Osteocyte (in vitro differentiated cells): ENCODE measurements around the gene FREM3. TPM values are rescaled to one million over a fixed set of nuclear protein-coding genes. Genes with fewer than 3 reads are reported as not detected.

ENCODE experiments used
- DNase-seq: peaks from one replicate; pipeline ENCODE4 v3.0.0; 2021; ENCODE audit warnings: mixed read lengths; ENCODE audit not compliant: unreplicated experiment; ENCODE audit errors: extremely low spot score
- H3K27ac Mint-ChIP-seq: one replicate; pipeline ENCODE4 v1.8.0; 2021; ENCODE audit warnings: mild to moderate bottlenecking, mixed read lengths; ENCODE audit not compliant: unreplicated experiment
- H3K27me3 Mint-ChIP-seq: one replicate; pipeline ENCODE4 v1.8.0; 2021; ENCODE audit warnings: mixed read lengths; ENCODE audit not compliant: unreplicated experiment
- H3K36me3 Mint-ChIP-seq: one replicate; pipeline ENCODE4 v1.8.0; 2021; ENCODE audit warnings: mixed read lengths; ENCODE audit not compliant: unreplicated experiment
- H3K4me1 Mint-ChIP-seq: one replicate; pipeline ENCODE4 v1.8.0; 2021; ENCODE audit warnings: mixed read lengths; ENCODE audit not compliant: unreplicated experiment
- H3K4me3 Mint-ChIP-seq: one replicate; pipeline ENCODE4 v1.8.0; 2021; ENCODE audit warnings: mild to moderate bottlenecking, moderate library complexity, mixed read lengths; ENCODE audit not compliant: unreplicated experiment
- H3K9me3 Mint-ChIP-seq: one replicate; pipeline ENCODE4 v1.8.0; 2021; ENCODE audit warnings: mixed read lengths; ENCODE audit not compliant: unreplicated experiment
- CTCF ChIP-seq: fragments of 200-600 bp; sonication (generic); IDR thresholded peaks from 2 replicates; pipeline ENCODE4 v1.5.0; 2021; ENCODE audit warnings: antibody characterized with exemption, mild to moderate bottlenecking, moderate library complexity
- total RNA-seq: library from RNA; stranded (reverse); gene quantifications from 2 replicates; pipeline ENCODE4 v1.2.1, GENCODE V29; 2021

FREM3 gene
- total RNA-seq, 1 donor from 2014 or later = not detected

GRCh38 chr4:143606480-143606879 is 94.0 kb downstream of the FREM3 start:
- Mint-ChIP-seq H3K27me3 (peaks cover 10% of the 10 kb centered on the region), H3K36me3 (peaks cover 1% of the 10 kb centered on the region), H3K4me1 (peaks cover 2% of the 10 kb centered on the region), H3K27ac (no peak overlapping the region), H3K9me3 (peaks cover 3% of the 10 kb centered on the region), H3K4me3 (no peak overlapping the region)
- no peak for TF ChIP-seq CTCF
- no peak for DNase-seq

GRCh38 chr4:143599827-143600226 is 100.6 kb downstream of the FREM3 start:
- Mint-ChIP-seq H3K4me3 (no peak overlapping the region), H3K27me3 (peaks cover 6% of the 10 kb centered on the region), H3K27ac (no peak overlapping the region)

GRCh38 chr4:143598816-143599215 is 101.7 kb downstream of the FREM3 start:
- H3K27me3 Mint-ChIP-seq = peaks cover 6% of the 10 kb centered on the region
- H3K4me1 Mint-ChIP-seq = peaks cover 10% of the 10 kb centered on the region
- no peak overlapping the region for H3K27ac Mint-ChIP-seq
- H3K9me3 Mint-ChIP-seq = peaks cover 3% of the 10 kb centered on the region
- no peak overlapping the region for H3K4me3 Mint-ChIP-seq
- no peaks in the 10 kb centered on the region for H3K36me3 Mint-ChIP-seq
- no peak for TF ChIP-seq CTCF
- DNase-seq = no peak

More at GRCh38 chr4:143599827-143600226, 100.6 kb downstream of the FREM3 start:
- TF ChIP-seq CTCF = no peak
- Mint-ChIP-seq H3K9me3 (no peaks in the 10 kb centered on the region), H3K36me3 (no peaks in the 10 kb centered on the region), H3K4me1 (peaks cover 10% of the 10 kb centered on the region)
- DNase-seq = no peak

- Mint-ChIP-seq H3K36me3 (no peaks in the 10 kb centered on the region), H3K27ac (no peak overlapping the region), H3K4me1 (peaks cover 10% of the 10 kb centered on the region), H3K4me3 (no peak overlapping the region), H3K27me3 (peaks cover 6% of the 10 kb centered on the region), H3K9me3 (peaks cover 3% of the 10 kb centered on the region)
- DNase-seq = no peak
- TF ChIP-seq CTCF = no peak
These were observed 103.2 kb downstream of the FREM3 start for GRCh38 chr4:143597276-143597675.

- H3K27me3 Mint-ChIP-seq = no peaks in the 10 kb centered on the region
- H3K27ac Mint-ChIP-seq = no peak overlapping the region
- H3K4me3 Mint-ChIP-seq = no peak overlapping the region
- no peak for DNase-seq
- H3K9me3 Mint-ChIP-seq = peaks cover 18% of the 10 kb centered on the region
- H3K36me3 Mint-ChIP-seq = peaks cover 15% of the 10 kb centered on the region
- TF ChIP-seq CTCF = no peak
- H3K4me1 Mint-ChIP-seq = peaks cover 15% of the 10 kb centered on the region
These were observed 112.8 kb downstream of the FREM3 start for GRCh38 chr4:143587703-143588102.
